Posterior cingulate gyrus (tissue), 11 donors: ENCODE results near the gene ACTL7A.
"Not testable (repeated sequence)": the region's sequence is repeated elsewhere in the genome, so short reads cannot be mapped to it uniquely, and the experiment has no call there.

Experiments used
- DNase-seq, 10 donors: peaks; one replicate each; pipeline versions ENCODE4 v3.0.0 to v3.0.0-alpha.2; 2020 to 2021; ENCODE audit warnings: mixed read lengths in 3 of 10
- intact Hi-C: fragments of 100-400 bp; cut with DNase I; formaldehyde crosslinking; loops from one replicate; pipeline ENCODE4 v1.15.1; 2023

The ACTL7A gene

GRCh38 chr9:108874058-108874788 is 12.2 kb downstream of the ACTL7A start:
- intact Hi-C loops = no loop called here
- DNase-seq = no peak

GRCh38 chr9:108876425-108876824 is 14.4 kb downstream of the ACTL7A start:
- no peak for DNase-seq
- intact Hi-C loops = no loop called here

- intact Hi-C loops = no loop called here
- DNase-seq = no peak
Measured at GRCh38 chr9:108877524-108877923, 15.5 kb downstream of the ACTL7A start.

- no peak for DNase-seq
- intact Hi-C loops = no loop called here
Measured at GRCh38 chr9:108880738-108881316, 18.8 kb downstream of the ACTL7A start.

- intact Hi-C loops = no loop called here
- no peak for DNase-seq
Measured at GRCh38 chr9:108882052-108882888, 20.2 kb downstream of the ACTL7A start.

- intact Hi-C loops = no loop called here
Measured at GRCh38 chr9:108883085-108883484, 21.0 kb downstream of the ACTL7A start.

GRCh38 chr9:108884701-108885100 is 22.6 kb downstream of the ACTL7A start:
- intact Hi-C loops = no loop called here
- DNase-seq = no peak

More at GRCh38 chr9:108883085-108883484, 21.0 kb downstream of the ACTL7A start:
- no peak for DNase-seq

- intact Hi-C loops = no loop called here
- no peak for DNase-seq
Measured at GRCh38 chr9:108885643-108886348, 23.7 kb downstream of the ACTL7A start.

GRCh38 chr9:108886594-108887271 is 24.7 kb downstream of the ACTL7A start:
- DNase-seq, intact Hi-C loops: not testable (repeated sequence)

GRCh38 chr9:108889649-108890067 is 27.6 kb downstream of the ACTL7A start:
- intact Hi-C loops = no loop called here
- DNase-seq = no peak

GRCh38 chr9:108894225-108894997 is 32.3 kb downstream of the ACTL7A start:
- intact Hi-C loops = no loop called here
- DNase-seq = no peak

- intact Hi-C loops = no loop called here
- DNase-seq = no peak
Measured at GRCh38 chr9:108897324-108898096, 35.4 kb downstream of the ACTL7A start.

GRCh38 chr9:108899023-108899695 is 37.1 kb downstream of the ACTL7A start:
- intact Hi-C loops, DNase-seq: not testable (repeated sequence)

GRCh38 chr9:108900176-108900575 is 38.1 kb downstream of the ACTL7A start:
- DNase-seq = no peak
- intact Hi-C loops = no loop called here

- no peak for DNase-seq
- intact Hi-C loops = no loop called here
Measured at GRCh38 chr9:108903420-108904103, 41.5 kb downstream of the ACTL7A start.

GRCh38 chr9:108904161-108904560 is 42.1 kb downstream of the ACTL7A start:
- intact Hi-C loops = no loop called here
- no peak for DNase-seq

GRCh38 chr9:108905494-108905893 is 43.4 kb downstream of the ACTL7A start:
- no peak for DNase-seq
- intact Hi-C loops = no loop called here

- DNase-seq = no peak
- intact Hi-C loops = no loop called here
Measured at GRCh38 chr9:108910402-108910801, 48.3 kb downstream of the ACTL7A start.
